ENCODE results near the gene MTHFR. TPM values are rescaled to one million over a fixed set of nuclear protein-coding genes. Genes with fewer than 3 reads are reported as not detected.
A peak's percentile ranks its signal among the peaks of the same experiment; 100 is the strongest.

The MTHFR gene
- total RNA-seq, 4 donors from 2014 or later = 18.6 to 46.7 (median 27.9) TPM

DNA sequence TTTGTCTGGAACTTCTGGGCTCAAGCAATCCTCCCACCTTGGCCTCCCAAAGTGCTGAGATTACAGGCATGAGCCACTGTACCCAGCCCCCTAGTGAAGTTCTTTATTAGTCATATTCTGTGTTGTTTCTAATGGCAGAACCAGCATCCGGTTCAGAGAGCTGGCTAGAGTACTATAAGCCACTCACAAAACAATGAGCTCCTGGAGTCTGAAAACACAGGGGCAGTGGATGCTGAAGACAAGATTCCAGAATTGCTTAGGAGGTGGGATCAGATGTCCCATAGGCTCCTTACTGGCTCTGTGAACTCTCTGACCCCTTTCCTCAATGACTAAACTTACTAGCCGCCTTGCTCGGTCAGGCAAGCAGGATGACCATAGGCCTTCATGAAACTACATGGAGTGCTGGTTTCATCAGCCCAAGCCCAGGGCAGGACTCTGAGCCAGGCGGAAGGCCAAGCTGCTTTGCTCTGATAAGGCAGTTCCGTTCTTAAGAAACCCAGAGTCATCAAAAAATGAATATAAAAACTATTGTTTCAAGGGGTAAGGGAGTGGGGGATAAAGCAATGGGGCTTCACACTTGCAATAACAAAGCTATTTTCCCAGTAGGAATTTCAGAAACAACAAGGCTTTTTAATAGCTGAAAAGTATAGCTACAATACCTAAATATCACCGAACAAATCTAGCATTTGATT, 8.1 kb downstream of the MTHFR start:
- Histone ChIP-seq H3K36me3 (peaks cover 0 to 77% of the 10 kb centered on the region in 2 donors), H3K4me1 (peaks cover 0 to 31% (median 0%) of the 10 kb centered on the region in 3 donors), H3K4me3 (no peak overlapping the region), H3K9me3 (no peaks in the 10 kb centered on the region), H3K27me3 (no peaks in the 10 kb centered on the region), H3K27ac (peak overlapping the region in 3 of 4 donors; percentile 41 to 45 (median 43))
- TF ChIP-seq CTCF (IDR thresholded peaks at IDR 0.05) (no peak), POLR2A (IDR thresholded peaks at IDR 0.05) (no peak), POLR2AphosphoS5 (IDR thresholded peaks at IDR 0.05) (no peak), EP300 (IDR thresholded peaks at IDR 0.05) (no peak)
- peak; percentile 47 for ATAC-seq
- 75 to 100% methylated on average over 1 to 4 of the region's 6 CpGs for WGBS, 2 donors (ENCODE audit: low coverage in 1 of 2)

GRCh38 chr1:11796036-11796828, 9.5 kb downstream of the MTHFR start:
- TF ChIP-seq EP300 (IDR thresholded peaks at IDR 0.05) (no peak), POLR2A (IDR thresholded peaks at IDR 0.05) (no peak), POLR2AphosphoS5 (IDR thresholded peaks at IDR 0.05) (no peak), CTCF (IDR thresholded peaks at IDR 0.05) (no peak)
- no peak overlapping the region for H3K4me3 ChIP-seq
- no peaks in the 10 kb centered on the region for H3K9me3 ChIP-seq
- H3K27ac ChIP-seq = peak overlapping the region in 3 of 4 donors; percentile 0 to 37 (median 13)
- ATAC-seq = no peak
- peaks cover 0 to 86% of the 10 kb centered on the region in 2 donors for H3K36me3 ChIP-seq
- WGBS, 2 donors (ENCODE audit: low coverage in 1 of 2) = 90 to 94% methylated on average over 8 to 11 of the region's 15 CpGs
- no peaks in the 10 kb centered on the region for H3K27me3 ChIP-seq
- peaks cover 0 to 31% (median 10%) of the 10 kb centered on the region in 3 donors for H3K4me1 ChIP-seq

DNA sequence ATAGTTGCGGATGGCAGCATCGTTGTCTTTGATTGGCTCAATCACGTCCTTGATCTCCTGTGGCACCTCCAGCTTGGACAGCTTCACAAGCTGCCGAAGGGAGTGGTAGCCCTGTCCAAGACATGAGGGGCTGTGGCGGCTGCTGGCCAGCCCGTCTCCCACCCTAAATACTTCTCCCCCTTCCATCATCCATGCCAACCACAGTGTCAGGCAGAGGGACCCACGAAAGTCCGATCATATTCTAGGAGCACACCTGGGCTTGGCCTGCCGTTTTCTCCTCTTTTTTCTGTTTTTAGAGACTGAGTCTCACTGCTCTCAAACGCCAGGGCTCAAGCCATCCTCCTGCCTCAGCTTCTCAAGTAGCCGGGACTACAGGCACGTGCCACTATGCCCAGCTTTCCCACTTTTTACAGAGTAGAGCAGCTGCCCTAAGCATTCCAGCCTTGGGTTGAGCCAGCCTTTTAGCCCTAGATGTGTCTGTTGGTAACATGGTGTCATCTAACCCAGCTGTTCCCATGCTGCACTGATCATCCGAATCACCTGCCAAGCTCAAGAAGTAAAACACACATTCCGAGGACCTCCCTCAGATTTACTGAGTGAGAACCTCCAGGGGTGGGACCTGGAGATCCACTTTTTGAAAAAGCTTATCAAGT, 10.4 kb downstream of the MTHFR start:
- peaks cover 0 to 78% of the 10 kb centered on the region in 2 donors for H3K36me3 ChIP-seq
- 84 to 88% methylated on average over 4 to 11 of the region's 14 CpGs for WGBS, 2 donors (ENCODE audit: low coverage in 1 of 2)
- H3K4me3 ChIP-seq = no peak overlapping the region
- peaks cover 0 to 31% (median 17%) of the 10 kb centered on the region in 3 donors for H3K4me1 ChIP-seq
- no peaks in the 10 kb centered on the region for H3K27me3 ChIP-seq
- H3K27ac ChIP-seq = peak overlapping the region in 2 of 4 donors; percentile 0 to 13
- ATAC-seq = no peak
- TF ChIP-seq CTCF (IDR thresholded peaks at IDR 0.05) (no peak), EP300 (IDR thresholded peaks at IDR 0.05) (no peak)
- no peaks in the 10 kb centered on the region for H3K9me3 ChIP-seq

- H3K27ac ChIP-seq = peak overlapping the region in 2 of 4 donors; percentile 6 to 48
- no peak for ATAC-seq
- H3K4me3 ChIP-seq = no peak overlapping the region
- no peaks in the 10 kb centered on the region for H3K27me3 ChIP-seq
- 85 to 100% methylated on average over 1 to 7 of the region's 19 CpGs for WGBS, 2 donors (ENCODE audit: low coverage in 1 of 2)
- no peaks in the 10 kb centered on the region for H3K9me3 ChIP-seq
- peaks cover 0 to 38% (median 23%) of the 10 kb centered on the region in 3 donors for H3K4me1 ChIP-seq
- TF ChIP-seq EP300 (IDR thresholded peaks at IDR 0.05) (no peak), POLR2AphosphoS5 (IDR thresholded peaks at IDR 0.05) (no peak), CTCF (IDR thresholded peaks at IDR 0.05) (no peak), POLR2A (IDR thresholded peaks at IDR 0.05) (no peak)
- H3K36me3 ChIP-seq = peaks cover 0 to 78% of the 10 kb centered on the region in 2 donors
Measured at GRCh38 chr1:11794446-11795237, 11.1 kb downstream of the MTHFR start.

All from gastroesophageal sphincter (tissue), 4 donors.